Hepatocyte (in vitro differentiated cells): ENCODE data around the gene CTNNA2.

Source experiments
- CTCF ChIP-seq: fragments of 200-600 bp; sonication (generic); IDR thresholded peaks from 2 replicates; pipeline ENCODE4 v1.5.1; 2016; ENCODE audit warnings: antibody characterized with exemption, mild to moderate bottlenecking; ENCODE audit not compliant: poor library complexity
- EZH2 ChIP-seq: fragments of 200-600 bp; sonication (generic); IDR thresholded peaks from 2 replicates; pipeline ENCODE4 v1.6.1; 2016; ENCODE audit warnings: antibody characterized with exemption, mild to moderate bottlenecking, borderline replicate concordance

GRCh38 chr2:80132281-80132680 is 619.4 kb downstream of the CTNNA2 start:
- TF ChIP-seq EZH2: no peak
- no peak for TF ChIP-seq CTCF
